ENCODE results near the gene ALOX15B. TPM values are rescaled to one million over a fixed set of nuclear protein-coding genes. Genes with fewer than 3 reads are reported as not detected.

Gene ALOX15B
- total and polyA plus RNA-seq, 9 of the 15 experiments (the other 6 are each of a cell fraction or from before 2014, with no cell fraction given): 0.04 TPM; not detected in 8

DNA sequence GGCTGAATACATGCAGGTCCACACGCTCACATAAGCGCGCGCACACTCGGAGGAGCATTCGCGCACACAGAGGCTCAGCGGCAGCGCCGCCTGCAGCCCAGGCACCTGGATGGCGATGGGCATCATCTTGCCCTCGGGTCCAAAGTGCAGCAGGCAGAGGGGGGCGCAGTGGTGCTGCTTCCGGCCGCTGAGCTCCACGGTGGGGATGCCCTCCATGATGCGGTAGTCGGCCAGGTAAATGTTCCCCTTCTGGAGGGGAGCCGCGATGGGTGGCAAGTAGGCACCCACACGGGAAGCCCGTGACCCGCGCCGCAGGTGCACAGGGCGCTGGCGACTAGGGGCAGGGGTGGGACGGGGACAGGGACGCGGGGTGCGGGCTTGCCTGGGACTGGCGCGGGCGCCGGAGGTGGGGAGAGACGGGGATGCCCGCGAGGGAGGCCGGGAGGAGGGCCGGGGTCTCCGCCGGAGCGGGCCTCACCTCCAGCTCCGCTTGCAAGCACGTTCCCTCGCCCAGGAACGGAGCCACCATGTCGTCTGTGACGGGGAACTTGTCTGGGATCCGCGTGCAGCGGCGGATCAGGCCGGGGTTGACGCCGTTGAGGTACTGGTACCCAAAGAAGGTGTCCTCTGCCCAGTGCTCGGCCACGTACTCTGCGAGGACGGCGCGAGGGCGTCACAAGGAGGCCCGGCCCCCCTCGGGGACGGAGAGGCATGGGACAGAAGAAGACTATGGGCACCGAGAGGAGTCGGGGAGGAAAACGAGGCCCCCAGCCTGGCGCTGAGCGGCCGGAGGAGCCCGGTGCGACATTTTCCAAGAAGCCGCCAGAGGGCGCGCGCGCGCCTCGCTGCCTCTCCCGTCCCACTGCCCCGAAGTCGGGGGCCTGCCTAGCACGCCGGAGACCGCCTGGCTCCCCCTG is 40.7 kb downstream of the ALOX15B start:
- peak overlapping the region; percentile 72 for H3K4me2 ChIP-seq (ENCODE audit: insufficient read depth, low read length)
- no peaks in the 10 kb centered on the region for H3K79me2 ChIP-seq (ENCODE audit: control insufficient read depth, insufficient read depth, low read length)
- intact Hi-C loops (cut with micrococcal nuclease) (loop anchor here (2.0 kb wide), 1 partner anchor 39 kb away; the partner anchor contains the start of gene ALOXE3), in situ Hi-C loops (cut with MboI) (loop anchor here (5.0 kb wide), 1 partner anchor 33 kb away; no protein-coding TSS in a partner anchor)
- no TSS peak for BruUV-seq (replicated peaks)
- peaks cover 10 to 22% of the 10 kb centered on the region in 2 experiments; a peak in 4 of 5 replicates for H3K4me1 ChIP-seq (replicated peaks in 1 of 2; ENCODE audit: control insufficient read depth in 2 of 2, insufficient read depth in 2 of 2, low read length in 2 of 2)
- no peaks in the 10 kb centered on the region for H3K36me3 ChIP-seq (ENCODE audit: control insufficient read depth, insufficient read depth, low read length)
- 35% methylated on average over 33 of the region's 87 CpGs for WGBS (ENCODE audit: insufficient coverage, low coverage, missing lambda C conversion rate)
- peaks cover 0 to 8% of the 10 kb centered on the region in 2 experiments; a peak in 3 of 5 replicates for H3K27me3 ChIP-seq (ENCODE audit: control insufficient read depth in 2 of 2, insufficient read depth in 2 of 2, low read length in 2 of 2)
- no peaks in the 10 kb centered on the region for H3K9me1 ChIP-seq (ENCODE audit: control insufficient read depth, insufficient read depth, low read length)
- H3K4me3 ChIP-seq: peak overlapping the region; percentile 12; the same call in 1 of the 2 replicates
- H3K27ac ChIP-seq (ENCODE audit: extremely low read depth, low read depth, low read length): no peak overlapping the region
- ChIA-PET POLR2A (no interaction called here), CTCF (ENCODE audit: low intra/inter-chr PET ratio) (interaction anchor here (0.6 to 2.4 kb wide), 7 partner anchors 17 to 1173 kb away, joined by 3 to 24 read pairs (median 4); partner anchors contain the start of gene ALOXE3)
- H3K9ac ChIP-seq (ENCODE audit: insufficient read depth in 1 of 2, low read depth in 2 of 2, low read length in 2 of 2): peak overlapping the region in 1 of 2 experiments; percentile 87; a peak in 2 of 4 replicates
- FAIRE-seq (no peak), DNase-seq (ENCODE audit: extremely low read depth in 1 of 4, low spot score in 3 of 4) (peak; percentile 74 to 77 (median 76)), ATAC-seq (peak; percentile 96)
- H3K9me3 ChIP-seq (replicated peaks; ENCODE audit: control insufficient read depth, insufficient read depth, low read depth, low read length): no peaks in the 10 kb centered on the region
- H4K20me1 ChIP-seq (replicated peaks; ENCODE audit: control insufficient read depth, insufficient read depth, low read length): no peaks in the 10 kb centered on the region
- H2AFZ ChIP-seq (ENCODE audit: low read depth, low read length): peak overlapping the region; percentile 80
- TF ChIP-seq E2F6 (IDR thresholded peaks at IDR 0.05; ENCODE audit: borderline replicate concordance in 1 of 2, extremely low read depth in 1 of 2, insufficient read depth in 1 of 2, insufficient read length in 1 of 2, low read depth in 1 of 2, low read length in 1 of 2, poor library complexity in 1 of 2, severe bottlenecking in 1 of 2) (peak in 1 of 2 experiments; percentile 4), NR0B1 (IDR thresholded peaks at IDR 0.05; ENCODE audit: partially characterized antibody) (no peak), CTBP1 (IDR thresholded peaks at IDR 0.05; ENCODE audit: borderline replicate concordance) (peak; percentile 20; the same call in 1 of the 2 replicates), GABPA (tag; conservative IDR thresholded peaks at IDR 0.05; ENCODE audit: low read depth) (no peak), ZFP30 (CRISPR knock-in tag; IDR thresholded peaks at IDR 0.05; ENCODE audit: borderline replicate concordance) (no peak), MECOM (CRISPR knock-in tag; IDR thresholded peaks at IDR 0.05) (no peak), ARID3B (CRISPR knock-in tag; IDR thresholded peaks at IDR 0.05; ENCODE audit: borderline replicate concordance) (no peak), ZNF696 (CRISPR knock-in tag; conservative IDR thresholded peaks at IDR 0.05) (no peak), OTX1 (CRISPR knock-in tag; IDR thresholded peaks at IDR 0.05) (no peak), ZNF311 (CRISPR knock-in tag; IDR thresholded peaks at IDR 0.05) (no peak), FUS (optimal IDR thresholded peaks at IDR 0.05; ENCODE audit: low read depth, low read length) (no peak), NCOA4 (IDR thresholded peaks at IDR 0.05; ENCODE audit: partially characterized antibody) (no peak), HDAC8 (tag; IDR thresholded peaks at IDR 0.05) (no peak), MYC (IDR thresholded peaks at IDR 0.05; ENCODE audit: low read depth, low read length) (no peak), MYC (CRISPR knock-in tag; IDR thresholded peaks at IDR 0.05; ENCODE audit: borderline replicate concordance, low read depth) (no peak), KLF6 (CRISPR knock-in tag; IDR thresholded peaks at IDR 0.05; ENCODE audit: borderline replicate concordance) (no peak)
